Urothelium cell line (cell line): ENCODE measurements around the gene CHCHD4.

Source experiments
- DNase-seq: peaks from one replicate; pipeline ENCODE4 v3.0.0; 2011; ENCODE audit warnings: low spot score, mixed read lengths
- FAIRE-seq: peaks from 2 replicates; lab custom pipeline; 2011; peaks lifted over from hg19 to GRCh38; lab: Jason Lieb, UNC

The CHCHD4 gene

DNA sequence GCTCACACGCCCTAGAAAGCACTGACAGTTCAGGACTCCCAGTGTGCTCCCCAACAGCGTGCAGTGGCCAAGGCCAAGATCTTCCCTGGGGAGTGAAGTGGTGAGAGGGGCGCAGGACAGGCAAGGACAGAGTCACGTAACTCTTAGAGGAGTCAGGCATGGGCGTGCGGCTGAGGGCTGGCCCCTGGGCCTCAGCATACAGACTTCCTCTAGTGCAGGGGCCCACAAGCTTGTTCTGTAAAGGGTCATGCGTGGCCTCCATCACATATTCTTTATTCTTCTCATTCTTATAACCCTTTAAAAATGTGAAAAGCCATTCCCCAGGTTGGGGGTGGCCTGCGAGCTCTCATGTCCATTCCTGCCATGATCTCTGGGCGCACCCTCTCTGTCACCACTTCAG lies 25.4 kb upstream of the CHCHD4 start:
- DNase-seq (no peak), FAIRE-seq (no peak)

DNA sequence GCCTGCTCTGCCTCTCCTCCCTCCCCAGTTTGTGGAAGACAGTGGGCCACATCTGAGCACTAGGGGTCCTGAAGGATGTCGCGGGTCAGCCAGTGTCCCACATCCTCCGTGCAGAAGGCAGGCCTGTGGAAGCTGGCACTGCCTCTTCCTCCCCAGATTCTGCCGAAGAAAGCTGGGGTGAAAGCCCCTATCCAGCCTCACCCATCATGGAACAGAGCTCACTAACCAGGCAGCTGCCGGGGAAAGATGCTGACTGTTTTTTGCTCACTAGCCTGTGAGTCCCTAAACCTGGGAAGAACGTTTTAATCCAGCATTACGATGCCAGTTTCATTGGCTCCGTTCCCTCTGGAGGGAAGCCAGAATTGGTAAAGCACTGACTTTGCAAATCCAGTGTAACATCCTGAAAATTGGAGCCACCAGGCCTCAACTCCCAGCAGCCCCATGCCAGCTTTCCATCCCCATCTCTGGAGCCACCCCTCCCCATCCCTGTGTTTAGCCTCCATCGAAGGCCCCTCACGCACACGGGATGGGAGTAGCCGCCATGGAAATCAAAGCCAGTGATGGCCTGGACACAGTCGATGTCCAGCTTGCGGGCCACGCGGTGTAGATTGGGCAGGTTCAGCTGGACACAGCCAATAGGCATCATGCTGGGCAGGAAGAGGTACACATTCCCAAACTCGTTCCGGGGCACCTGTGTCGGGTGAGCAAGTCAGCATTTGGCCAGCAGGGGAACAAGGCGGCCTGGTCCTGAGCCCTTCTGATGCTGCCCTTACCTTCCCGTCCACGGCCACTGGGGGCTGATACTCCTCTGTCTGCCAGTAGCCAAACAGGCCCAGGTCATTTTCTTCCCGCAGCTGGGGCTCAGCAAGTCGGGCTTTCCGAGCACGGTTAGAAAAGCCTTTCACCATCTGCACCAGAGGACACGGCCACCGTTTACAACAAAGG lies 23.6 kb upstream of the CHCHD4 start:
- peak; percentile 23 for DNase-seq
- FAIRE-seq: no peak

DNA sequence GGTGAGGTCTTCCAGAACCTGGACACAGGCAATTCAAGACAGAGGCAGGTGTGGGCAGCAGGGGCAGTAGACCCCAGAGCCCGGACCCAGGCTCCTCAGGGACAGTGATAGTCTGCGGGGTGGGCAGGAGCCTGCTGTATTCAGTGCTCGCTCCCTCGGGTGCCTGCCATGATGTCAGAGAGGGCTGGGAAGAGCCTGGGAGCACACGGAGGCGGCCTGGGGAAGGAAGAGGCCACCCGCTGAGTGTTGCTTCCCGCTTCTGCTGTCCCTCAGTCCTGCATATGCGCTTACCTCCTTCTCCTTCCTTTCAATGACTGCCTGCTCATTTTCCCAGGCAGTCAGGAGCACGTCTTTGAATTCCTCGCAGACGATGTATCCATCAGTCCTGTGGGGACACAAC lies 22.9 kb upstream of the CHCHD4 start:
- FAIRE-seq (no peak), DNase-seq (no peak)

DNA sequence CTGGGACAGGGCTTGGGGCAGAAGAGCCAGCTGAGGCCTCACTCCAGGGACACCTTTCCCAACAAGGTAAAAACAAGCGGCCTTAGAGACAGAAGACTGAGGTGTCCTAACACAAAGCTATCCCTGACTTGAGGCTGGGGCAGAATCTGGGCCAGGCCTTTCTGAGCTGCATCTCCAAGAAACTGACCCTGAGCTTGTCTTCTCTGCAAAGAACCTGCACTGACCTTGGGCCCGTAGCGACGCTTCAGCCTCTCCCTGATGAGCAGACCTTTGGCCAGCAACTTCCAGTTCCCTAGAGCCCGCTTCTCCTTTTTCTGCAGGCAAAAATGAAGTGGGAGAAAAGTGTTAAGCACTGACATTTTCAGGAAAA lies 22.4 kb upstream of the CHCHD4 start:
- FAIRE-seq (no peak), DNase-seq (no peak)

DNA sequence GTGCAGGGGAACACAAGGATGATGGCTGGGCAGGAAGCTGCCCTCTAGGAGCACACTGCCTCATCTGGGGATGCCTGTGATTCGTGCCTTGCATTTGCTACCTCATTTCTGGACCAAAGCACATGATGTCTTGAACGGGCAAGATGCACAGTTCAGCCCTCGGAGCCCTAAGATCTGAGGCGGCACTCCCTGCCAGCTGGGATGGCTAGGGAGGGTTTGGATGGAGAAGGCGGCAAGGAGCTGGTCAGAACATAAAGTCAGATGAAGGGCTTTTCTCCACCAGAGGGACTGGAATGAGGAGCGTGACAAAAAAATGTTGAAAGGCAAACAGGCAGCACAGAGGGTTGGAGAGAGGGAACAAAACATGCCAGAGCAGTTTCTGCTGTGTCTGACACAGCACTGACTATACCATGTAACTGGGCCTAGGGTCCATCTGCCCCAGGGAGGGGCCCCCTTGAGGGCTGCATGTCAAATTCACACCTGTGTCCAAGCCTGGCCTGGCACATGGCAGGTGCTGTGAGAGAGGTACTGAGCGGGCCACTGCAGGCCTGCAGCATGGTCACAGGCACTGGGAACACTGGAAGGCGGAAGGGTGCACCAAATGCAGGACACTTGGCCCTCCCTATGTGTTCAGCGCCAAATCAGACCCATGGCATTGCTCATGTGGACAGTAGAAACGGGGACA lies 21.9 kb upstream of the CHCHD4 start:
- FAIRE-seq (no peak), DNase-seq (no peak)

DNA sequence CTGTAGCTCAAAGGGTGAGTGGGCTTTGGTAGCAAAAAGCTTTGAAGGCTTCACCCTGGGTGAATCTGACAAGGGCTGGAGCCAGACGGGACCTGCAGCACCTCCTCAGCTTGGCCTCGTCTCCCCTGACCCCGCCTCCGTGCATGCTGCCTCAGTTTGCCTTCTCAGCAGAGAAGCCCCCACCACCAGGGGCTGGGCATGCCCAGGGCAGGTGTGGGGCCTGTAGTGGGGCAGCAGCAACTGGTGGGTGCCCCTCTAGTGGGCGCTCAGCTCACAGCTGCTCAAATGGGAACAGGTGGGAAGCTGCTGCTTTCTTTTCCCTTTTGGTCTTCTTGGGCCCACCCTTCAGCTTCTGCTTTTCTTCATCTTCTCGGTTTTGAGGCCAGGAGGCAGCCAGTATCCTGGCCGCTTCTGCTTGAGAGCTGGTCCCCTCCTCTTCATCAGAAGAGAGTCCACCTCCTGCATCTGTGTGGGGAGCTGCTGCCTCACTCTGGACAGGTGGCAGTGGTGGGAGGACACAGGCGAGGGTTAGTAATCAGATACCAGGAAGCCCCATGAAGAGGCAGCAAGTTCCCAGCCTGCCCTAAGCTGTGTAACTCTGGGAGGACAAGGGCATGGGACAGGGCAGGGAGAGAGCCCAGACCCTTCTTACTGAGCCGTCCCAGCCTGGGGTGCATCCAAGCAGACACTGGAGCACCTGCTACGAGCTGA lies 21.2 kb upstream of the CHCHD4 start:
- DNase-seq (no peak), FAIRE-seq (no peak)

DNA sequence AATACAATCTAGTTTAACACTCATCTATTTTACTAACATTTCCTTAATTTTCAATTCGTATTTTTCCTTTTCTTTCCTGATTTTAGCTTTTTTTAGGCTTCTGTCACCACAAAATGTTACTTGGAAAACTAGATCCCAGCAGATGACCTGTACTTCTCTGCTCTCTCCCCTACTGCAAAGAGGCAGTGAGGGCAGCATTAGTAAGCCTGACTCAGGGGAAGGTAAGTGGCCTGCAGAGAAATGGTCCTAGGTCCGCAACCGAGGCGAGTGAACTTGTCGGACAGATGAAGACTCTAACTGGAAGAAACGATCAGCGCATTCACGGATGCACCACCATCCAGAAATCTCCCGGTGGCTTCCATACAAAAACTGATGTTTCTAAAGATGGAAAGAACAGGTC lies 20.6 kb upstream of the CHCHD4 start:
- no peak for DNase-seq
- no peak for FAIRE-seq

DNA sequence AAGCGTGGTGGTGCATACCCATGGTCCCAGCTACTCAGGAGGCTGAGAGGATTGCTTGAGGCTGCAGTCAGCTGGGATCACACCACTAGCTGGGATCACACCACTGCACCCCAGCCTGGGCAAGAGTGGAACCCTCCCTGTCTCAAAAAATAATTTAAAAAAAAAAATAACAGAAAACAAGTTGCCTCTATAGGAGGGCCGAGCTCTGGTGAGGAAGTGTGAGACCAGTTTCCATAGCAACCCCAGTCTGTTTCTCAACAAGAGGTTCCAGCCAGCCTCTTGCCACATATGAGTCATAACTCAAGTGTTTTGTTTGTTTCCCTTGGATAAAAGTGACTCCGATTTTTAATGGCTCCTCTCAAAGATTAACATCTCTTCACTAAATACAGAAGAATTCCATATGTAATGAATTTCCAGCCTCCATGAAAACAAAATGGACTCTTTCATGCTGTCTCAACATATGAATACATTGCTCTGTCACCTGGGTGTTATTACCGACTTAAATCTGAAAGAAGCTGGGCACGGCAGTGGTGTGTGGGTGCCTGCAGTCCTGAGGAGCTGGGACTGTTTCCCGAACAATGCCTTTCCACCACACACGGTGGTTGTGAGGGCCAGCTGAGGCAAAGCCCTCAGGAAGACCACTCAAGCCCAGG lies 19.9 kb upstream of the CHCHD4 start:
- DNase-seq: peak; percentile 93
- no peak for FAIRE-seq

DNA sequence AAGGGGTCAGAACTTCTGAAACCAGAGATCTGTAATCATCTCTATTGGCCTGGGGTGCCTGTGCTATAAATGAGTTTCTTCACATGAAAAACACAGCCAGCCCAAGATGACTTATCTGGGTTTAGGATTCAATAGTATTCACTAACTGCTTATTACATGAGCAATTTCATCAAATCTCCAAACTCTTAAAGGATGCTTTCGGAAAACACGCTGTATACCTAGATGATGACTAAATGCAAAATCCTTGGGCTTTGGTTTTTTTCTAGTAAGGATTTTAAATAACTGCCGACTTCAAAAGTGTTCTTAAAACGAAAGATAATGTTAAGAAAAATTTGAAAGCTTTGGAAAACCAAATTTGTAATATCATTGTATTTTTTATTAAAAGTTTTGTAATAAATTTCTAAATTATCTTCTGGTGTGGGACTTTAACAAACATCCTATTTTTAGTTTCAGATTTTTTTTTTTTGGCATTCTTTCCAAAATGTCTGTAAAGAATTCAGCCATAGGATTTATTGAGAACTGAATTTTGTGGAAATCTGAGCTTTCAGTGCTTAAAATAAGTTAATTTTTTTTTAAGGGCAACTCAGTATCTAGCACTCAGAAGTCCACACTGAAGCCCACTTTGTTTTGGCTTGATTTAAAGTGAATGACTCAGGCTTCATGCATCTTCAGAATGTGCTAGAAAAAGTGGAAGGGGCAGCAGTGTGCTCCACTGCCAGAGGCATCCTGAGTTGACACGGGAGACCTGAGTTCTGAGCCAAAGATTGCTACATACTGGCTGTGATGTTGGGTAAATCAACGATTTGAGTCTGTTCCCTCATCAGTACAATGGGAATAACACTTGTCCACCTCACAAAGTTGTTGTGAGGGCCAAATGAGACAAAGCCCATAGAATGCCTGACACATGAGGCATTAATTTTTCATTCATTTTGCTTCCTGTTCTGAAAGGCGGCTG lies 18.9 kb upstream of the CHCHD4 start:
- FAIRE-seq (no peak), DNase-seq (peak; percentile 75)

DNA sequence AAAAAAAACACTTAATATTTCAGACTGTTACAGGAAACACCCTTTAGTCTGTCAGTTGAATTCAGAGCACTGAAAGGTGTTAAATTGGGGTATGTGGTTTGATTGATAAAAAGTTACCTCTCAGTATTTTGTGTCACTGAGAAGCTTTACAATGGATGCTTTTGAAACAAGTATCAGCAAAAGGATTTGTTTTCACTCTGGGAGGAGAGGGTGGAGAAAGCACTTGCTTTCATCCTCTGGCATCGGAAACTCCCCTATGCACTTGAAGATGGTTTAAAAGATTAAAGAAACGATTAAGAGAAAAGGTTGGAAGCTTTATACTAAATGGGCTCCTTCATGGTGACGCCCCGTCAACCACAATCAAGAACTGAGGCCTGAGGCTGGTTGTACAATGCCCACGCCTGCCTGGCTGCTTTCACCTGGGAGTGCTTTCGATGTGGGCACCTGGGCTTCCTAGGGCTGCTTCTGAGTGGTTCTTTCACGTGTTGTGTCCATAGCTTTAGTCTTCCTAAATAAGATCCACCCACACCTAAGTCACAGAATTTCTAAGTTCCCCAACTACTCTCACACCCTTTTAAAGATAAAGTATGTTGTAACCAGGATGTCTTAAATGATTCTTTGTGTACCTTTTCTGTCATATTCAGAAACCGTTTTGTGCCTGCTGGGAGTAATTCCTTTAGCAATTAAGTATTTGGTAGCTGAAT lies 18.0 kb upstream of the CHCHD4 start:
- no peak for FAIRE-seq
- DNase-seq: no peak

DNA sequence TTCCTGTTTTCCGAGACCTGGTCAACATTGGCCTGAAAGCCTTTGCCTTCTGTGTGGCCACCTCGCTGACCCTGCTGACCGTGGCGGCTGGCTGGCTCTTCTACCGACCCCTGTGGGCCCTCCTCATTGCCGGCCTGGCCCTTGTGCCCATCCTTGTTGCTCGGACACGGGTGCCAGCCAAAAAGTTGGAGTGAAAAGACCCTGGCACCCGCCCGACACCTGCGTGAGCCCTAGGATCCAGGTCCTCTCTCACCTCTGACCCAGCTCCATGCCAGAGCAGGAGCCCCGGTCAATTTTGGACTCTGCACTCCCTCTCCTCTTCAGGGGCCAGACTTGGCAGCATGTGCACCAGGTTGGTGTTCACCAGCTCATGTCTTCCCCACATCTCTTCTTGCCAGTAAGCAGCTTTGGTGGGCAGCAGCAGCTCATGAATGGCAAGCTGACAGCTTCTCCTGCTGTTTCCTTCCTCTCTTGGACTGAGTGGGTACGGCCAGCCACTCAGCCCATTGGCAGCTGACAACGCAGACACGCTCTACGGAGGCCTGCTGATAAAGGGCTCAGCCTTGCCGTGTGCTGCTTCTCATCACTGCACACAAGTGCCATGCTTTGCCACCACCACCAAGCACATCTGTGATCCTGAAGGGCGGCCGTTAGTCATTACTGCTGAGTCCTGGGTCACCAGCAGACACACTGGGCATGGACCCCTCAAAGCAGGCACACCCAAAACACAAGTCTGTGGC lies 17.1 kb upstream of the CHCHD4 start:
- DNase-seq (no peak), FAIRE-seq (no peak)

DNA sequence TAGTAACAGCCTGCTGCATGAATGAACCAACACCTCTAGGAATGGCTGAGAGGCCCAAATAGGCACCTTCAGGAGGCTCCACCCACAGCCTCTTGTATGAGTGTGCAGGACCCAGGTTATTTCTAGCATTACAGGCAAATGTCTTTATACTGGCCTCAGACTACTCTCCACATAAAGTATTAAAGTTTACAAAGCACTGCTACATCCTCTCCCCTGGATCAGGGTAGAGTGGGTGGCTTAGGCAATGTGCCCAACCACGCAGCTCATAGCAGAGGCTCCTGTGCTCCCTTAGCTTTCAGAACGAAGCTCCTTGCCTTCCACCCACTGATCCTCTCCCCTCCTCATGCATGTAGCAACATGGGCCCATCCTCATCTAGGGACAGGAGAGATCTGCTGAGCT lies 16.5 kb upstream of the CHCHD4 start:
- DNase-seq (no peak), FAIRE-seq (no peak)

DNA sequence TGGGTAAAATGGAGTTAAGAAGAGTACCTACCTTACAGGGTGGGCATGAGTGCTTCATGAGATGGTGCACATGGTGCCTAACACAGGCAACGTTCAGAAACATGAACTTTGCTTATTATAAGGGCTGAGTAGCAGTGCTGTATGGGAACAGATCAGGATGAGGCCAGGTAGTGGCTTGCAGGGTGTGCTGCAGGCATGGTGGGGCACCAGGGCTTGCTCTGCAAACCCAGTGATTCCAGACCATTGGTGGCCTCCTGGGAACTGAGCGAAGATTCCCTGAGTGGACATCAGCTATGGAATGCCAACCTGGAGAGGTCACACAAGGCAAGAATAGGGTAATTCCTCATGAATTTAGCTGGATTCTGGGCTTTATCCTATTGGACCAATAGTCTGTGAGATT lies 16.0 kb upstream of the CHCHD4 start:
- FAIRE-seq (no peak), DNase-seq (no peak)

DNA sequence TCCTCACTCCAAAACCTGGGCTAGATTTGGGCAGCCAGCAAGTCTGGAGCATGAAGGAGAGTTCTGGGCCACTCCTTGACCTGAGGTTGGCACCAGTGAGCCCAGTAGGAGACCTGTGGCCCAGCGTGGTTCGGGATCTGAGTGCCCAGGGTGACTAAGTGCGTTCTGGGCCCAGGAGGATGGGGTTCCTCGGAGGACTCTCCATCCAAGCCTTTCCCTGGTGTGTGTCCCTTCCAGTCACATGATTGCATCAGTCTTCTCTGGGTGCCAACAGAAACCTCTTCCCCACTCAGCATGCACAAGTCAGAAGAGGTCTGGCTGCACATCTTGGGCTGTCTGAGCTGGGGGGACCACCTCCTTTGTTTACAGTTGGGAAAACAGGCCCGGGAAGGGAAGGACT lies 15.1 kb upstream of the CHCHD4 start:
- no peak for DNase-seq
- no peak for FAIRE-seq

DNA sequence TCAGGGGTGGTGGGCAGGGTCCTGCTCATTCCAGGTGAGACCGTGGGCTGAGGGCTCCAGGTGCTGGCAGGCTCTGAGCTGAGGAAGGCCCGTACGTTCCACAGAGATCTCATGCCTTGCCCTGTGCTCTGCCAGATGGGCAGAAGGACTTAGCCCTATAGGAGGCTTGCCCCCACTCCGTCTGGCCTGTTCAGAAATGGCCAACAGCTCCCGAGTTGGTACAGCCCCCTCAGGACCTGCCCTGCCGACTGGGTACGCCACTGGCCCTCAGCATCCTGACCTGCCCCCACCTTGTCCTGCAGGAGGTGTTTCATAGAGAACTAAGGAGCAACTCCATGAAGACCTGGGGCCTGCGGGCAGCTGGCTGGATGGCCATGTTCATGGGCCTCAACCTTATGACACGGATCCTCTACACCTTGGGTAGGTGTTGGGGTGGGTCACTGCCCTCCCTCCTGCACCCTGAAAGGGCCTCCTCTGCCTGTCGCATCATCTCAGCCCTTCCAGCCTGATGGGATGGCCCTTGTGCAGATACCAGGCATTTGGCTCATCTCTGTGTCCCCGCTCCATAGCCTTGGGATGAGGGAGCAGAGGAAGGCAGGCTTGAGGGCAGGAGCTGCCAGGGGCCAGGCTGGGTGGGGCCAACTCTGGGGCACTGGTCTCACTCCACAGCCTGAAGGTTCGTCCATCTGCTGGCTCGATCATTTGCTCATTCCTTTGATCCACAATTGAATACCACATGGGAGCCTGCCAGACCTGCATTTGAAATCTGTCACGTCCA lies 14.4 kb upstream of the CHCHD4 start:
- no peak for FAIRE-seq
- DNase-seq: no peak

DNA sequence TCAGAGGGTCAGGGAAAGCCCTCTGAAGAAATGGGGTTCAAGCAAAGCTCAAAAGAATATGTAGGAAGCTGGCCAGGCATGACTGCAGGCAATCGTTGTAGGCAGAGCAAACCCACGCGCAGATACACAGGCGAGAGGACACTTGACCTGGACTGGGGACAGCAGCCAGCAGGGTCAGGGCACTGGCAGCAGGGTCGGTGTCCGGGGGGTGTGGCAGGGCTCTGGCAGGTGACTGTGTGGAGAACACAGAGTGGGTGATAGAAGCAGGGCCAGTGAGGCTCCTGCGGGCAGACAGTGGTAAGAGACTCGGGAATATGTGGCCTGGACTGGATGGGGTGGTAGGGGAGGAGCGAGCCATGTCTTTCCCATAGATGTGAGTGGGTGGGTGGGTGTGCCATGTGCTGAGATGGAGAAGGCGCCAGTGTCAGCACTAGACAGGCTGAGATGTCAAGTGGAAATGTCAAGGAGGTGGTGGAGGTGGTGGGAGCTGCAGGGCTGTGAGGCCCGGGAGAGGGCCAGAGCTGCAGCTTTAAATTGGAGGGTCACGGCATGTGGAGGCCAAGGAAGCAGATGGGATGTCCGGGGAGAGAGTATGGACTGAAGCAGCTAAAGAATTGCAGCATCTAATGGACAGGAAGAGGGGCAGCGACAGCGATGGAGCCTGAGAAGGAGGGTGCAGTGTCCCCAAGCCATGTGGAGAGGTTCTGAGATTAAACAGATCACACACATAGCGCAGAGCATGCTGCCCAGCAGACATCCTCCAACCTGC lies 13.6 kb upstream of the CHCHD4 start:
- DNase-seq (no peak), FAIRE-seq (no peak)

DNA sequence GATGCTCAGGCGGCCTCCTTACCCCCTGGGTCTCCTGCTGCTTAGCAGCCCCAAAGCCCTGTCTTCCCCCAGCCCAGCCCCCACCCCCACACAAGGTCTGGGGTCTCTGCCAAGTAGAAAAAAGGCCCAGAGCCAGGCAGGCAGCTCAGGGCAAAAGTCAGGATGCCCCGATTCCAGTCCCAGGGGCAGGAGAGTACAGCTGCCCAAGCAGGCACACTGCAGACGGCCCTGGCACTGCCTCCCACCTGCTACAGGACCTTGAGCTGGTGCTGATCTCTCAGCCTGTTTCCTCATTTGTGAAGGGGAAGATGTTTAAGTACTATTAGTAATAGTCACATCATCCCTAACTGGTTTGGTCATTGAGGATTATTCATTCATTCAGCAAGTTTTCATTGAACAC lies 12.8 kb upstream of the CHCHD4 start:
- no peak for DNase-seq
- no peak for FAIRE-seq
